Measurements from ENCODE around the gene BMPR1B. TPM values are rescaled to one million over a fixed set of nuclear protein-coding genes. Genes with fewer than 3 reads are reported as not detected.
A peak's percentile ranks its signal among the peaks of the same experiment; 100 is the strongest.

The BMPR1B gene
- total and polyA plus RNA-seq, 2 experiments from 2014 or later: 1.6 to 3.3 TPM

GRCh38 chr4:95162867-95163266 lies 405.1 kb downstream of the BMPR1B start:
- H3K27ac ChIP-seq: no peak overlapping the region
- no peak overlapping the region for H3K4me3 ChIP-seq
- no peaks in the 10 kb centered on the region for H3K9me3 ChIP-seq (ENCODE audit: low read depth)
- no peak for TF ChIP-seq EZH2 (IDR thresholded peaks at IDR 0.05; ENCODE audit: borderline replicate concordance)
- TF ChIP-seq CTCF (IDR thresholded peaks at IDR 0.05; ENCODE audit: poor library complexity): no peak
- no peak for TF ChIP-seq EZH2phosphoT487 (IDR thresholded peaks at IDR 0.05; ENCODE audit: low read depth, severe bottlenecking, unreplicated experiment)
- H3K4me2 ChIP-seq: no peak overlapping the region
- H3K79me2 ChIP-seq: no peaks in the 10 kb centered on the region
- H2AFZ ChIP-seq: no peak overlapping the region
- no peaks in the 10 kb centered on the region for H3K27me3 ChIP-seq
- H3K9me2 ChIP-seq (replicated peaks; ENCODE audit: insufficient read depth): no peaks in the 10 kb centered on the region
- H3K36me3 ChIP-seq (replicated peaks; ENCODE audit: insufficient read depth, low read depth): no peaks in the 10 kb centered on the region
- H3K4me1 ChIP-seq (ENCODE audit: insufficient read depth): no peaks in the 10 kb centered on the region
- WGBS (ENCODE audit: low lambda C conversion rate, missing lambda C conversion rate): 89% methylated on average over 6 of the region's 6 CpGs
- no peak for DNase-seq (ENCODE audit: low spot score)
- H4K20me1 ChIP-seq (ENCODE audit: insufficient read depth, poor library complexity, severe bottlenecking): no peaks in the 10 kb centered on the region

GRCh38 chr4:95165926-95166524 lies 408.3 kb downstream of the BMPR1B start:
- DNase-seq (ENCODE audit: low spot score): peak; percentile 87
- Histone ChIP-seq H3K4me2 (no peak overlapping the region), H3K9me3 (ENCODE audit: low read depth) (no peaks in the 10 kb centered on the region), H3K4me3 (no peak overlapping the region), H3K27ac (no peak overlapping the region), H4K20me1 (ENCODE audit: insufficient read depth, poor library complexity, severe bottlenecking) (no peaks in the 10 kb centered on the region), H3K4me1 (ENCODE audit: insufficient read depth) (no peaks in the 10 kb centered on the region), H3K9me2 (replicated peaks; ENCODE audit: insufficient read depth) (no peaks in the 10 kb centered on the region), H3K36me3 (replicated peaks; ENCODE audit: insufficient read depth, low read depth) (no peaks in the 10 kb centered on the region), H2AFZ (no peak overlapping the region), H3K79me2 (no peaks in the 10 kb centered on the region), H3K27me3 (no peaks in the 10 kb centered on the region)
- TF ChIP-seq EZH2phosphoT487 (IDR thresholded peaks at IDR 0.05; ENCODE audit: low read depth, severe bottlenecking, unreplicated experiment) (no peak), CTCF (IDR thresholded peaks at IDR 0.05; ENCODE audit: poor library complexity) (peak; percentile 77)
- WGBS (ENCODE audit: low lambda C conversion rate, missing lambda C conversion rate): 19% methylated on average over 3 of the region's 3 CpGs

GRCh38 chr4:95167805-95168204 lies 410.1 kb downstream of the BMPR1B start:
- Histone ChIP-seq H2AFZ (no peak overlapping the region), H3K27ac (no peak overlapping the region), H3K9me3 (ENCODE audit: low read depth) (no peaks in the 10 kb centered on the region), H4K20me1 (ENCODE audit: insufficient read depth, poor library complexity, severe bottlenecking) (no peaks in the 10 kb centered on the region), H3K4me2 (no peak overlapping the region), H3K9me2 (replicated peaks; ENCODE audit: insufficient read depth) (no peaks in the 10 kb centered on the region), H3K27me3 (no peaks in the 10 kb centered on the region), H3K4me1 (ENCODE audit: insufficient read depth) (no peaks in the 10 kb centered on the region), H3K79me2 (no peaks in the 10 kb centered on the region), H3K36me3 (replicated peaks; ENCODE audit: insufficient read depth, low read depth) (no peaks in the 10 kb centered on the region), H3K4me3 (no peak overlapping the region)
- 84% methylated on average over 7 of the region's 7 CpGs for WGBS (ENCODE audit: low lambda C conversion rate, missing lambda C conversion rate)
- no peak for TF ChIP-seq CTCF (IDR thresholded peaks at IDR 0.05; ENCODE audit: poor library complexity)
- no peak for TF ChIP-seq EZH2phosphoT487 (IDR thresholded peaks at IDR 0.05; ENCODE audit: low read depth, severe bottlenecking, unreplicated experiment)
- TF ChIP-seq EZH2 (IDR thresholded peaks at IDR 0.05; ENCODE audit: borderline replicate concordance): no peak
- no peak for DNase-seq (ENCODE audit: low spot score)

Data from hepatocyte (in vitro differentiated cells).